GM12891 (cell line): ENCODE data around the gene ZNF283.
"Not testable (repeated sequence)": the region's sequence is repeated elsewhere in the genome, so short reads cannot be mapped to it uniquely, and the experiment has no call there.

ENCODE experiments used
- DNase-seq: peaks from one replicate; pipeline ENCODE4 v3.0.0; 2011; ENCODE audit warnings: low spot score; ENCODE audit not compliant: insufficient read length
- FAIRE-seq: peaks from 2 replicates; lab custom pipeline; 2011; peaks lifted over from hg19 to GRCh38; lab: Jason Lieb, UNC
- PAX5 ChIP-seq: IDR thresholded peaks from 2 replicates; pipeline ENCODE4 v1.6.1; 2011; ENCODE audit warnings: low read length, moderate library complexity, mild to moderate bottlenecking; ENCODE audit not compliant: insufficient read depth, severe bottlenecking
- POLR2A ChIP-seq: IDR thresholded peaks from 2 replicates; pipeline ENCODE4 v1.6.1; 2011; ENCODE audit warnings: low read depth, low read length, control low read depth
- POLR2AphosphoS5 ChIP-seq: IDR thresholded peaks from 2 replicates; pipeline ENCODE4 v1.6.1; 2011; ENCODE audit warnings: low read depth, low read length, control low read depth
- POU2F2 ChIP-seq: IDR thresholded peaks from 2 replicates; pipeline ENCODE4 v1.6.1; 2011; ENCODE audit warnings: low read depth, mild to moderate bottlenecking, control low read depth, low read length, moderate library complexity
- SPI1 ChIP-seq: IDR thresholded peaks from 2 replicates; pipeline ENCODE4 v1.6.1; 2011; ENCODE audit warnings: low read depth, low read length, control low read depth
- TAF1 ChIP-seq: IDR thresholded peaks from 2 replicates; pipeline ENCODE4 v1.6.1; 2011; ENCODE audit warnings: low read depth, low read length, control low read depth

ZNF283 gene

DNA sequence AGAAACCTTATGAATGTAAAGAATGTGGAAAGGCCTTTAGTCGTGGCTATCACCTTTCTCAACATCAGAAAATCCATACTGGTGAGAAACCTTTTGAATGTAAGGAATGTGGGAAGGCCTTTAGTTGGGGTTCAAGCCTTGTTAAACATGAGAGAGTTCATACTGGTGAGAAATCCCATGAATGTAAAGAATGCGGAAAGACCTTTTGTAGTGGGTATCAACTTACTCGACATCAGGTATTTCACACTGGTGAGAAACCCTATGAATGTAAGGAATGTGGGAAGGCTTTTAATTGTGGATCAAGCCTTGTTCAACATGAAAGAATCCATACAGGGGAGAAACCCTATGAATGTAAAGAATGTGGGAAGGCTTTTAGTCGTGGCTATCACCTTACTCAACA is 20.8 kb downstream of the ZNF283 start:
- FAIRE-seq, result no peak
- no peak for DNase-seq
- no peak for TF ChIP-seq POU2F2
- TF ChIP-seq TAF1, result no peak
- no peak for TF ChIP-seq POLR2AphosphoS5
- TF ChIP-seq PAX5, result no peak

DNA sequence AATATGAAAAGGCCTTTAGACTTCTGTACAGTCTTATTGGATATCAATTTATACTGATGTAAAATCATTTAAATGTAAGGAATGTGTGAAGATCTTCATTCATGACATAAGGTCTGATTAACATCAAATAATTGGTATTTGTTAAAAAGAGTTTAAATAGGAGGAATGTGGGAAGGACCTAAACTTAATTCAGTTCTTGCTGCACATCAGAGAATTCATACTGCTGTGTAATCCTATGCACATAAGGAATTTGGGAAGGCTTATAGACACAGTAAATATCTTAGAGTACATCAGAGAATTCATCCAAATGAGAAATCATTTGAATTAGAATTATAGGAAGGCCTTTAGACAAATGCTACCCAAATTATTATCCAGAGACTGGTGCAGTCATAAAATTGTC is 21.7 kb downstream of the ZNF283 start:
- no peak for DNase-seq
- FAIRE-seq, result no peak
- TF ChIP-seq POLR2AphosphoS5, result no peak
- no peak for TF ChIP-seq POU2F2
- no peak for TF ChIP-seq PAX5
- no peak for TF ChIP-seq POLR2A
- TF ChIP-seq TAF1, result no peak
- no peak for TF ChIP-seq SPI1

DNA sequence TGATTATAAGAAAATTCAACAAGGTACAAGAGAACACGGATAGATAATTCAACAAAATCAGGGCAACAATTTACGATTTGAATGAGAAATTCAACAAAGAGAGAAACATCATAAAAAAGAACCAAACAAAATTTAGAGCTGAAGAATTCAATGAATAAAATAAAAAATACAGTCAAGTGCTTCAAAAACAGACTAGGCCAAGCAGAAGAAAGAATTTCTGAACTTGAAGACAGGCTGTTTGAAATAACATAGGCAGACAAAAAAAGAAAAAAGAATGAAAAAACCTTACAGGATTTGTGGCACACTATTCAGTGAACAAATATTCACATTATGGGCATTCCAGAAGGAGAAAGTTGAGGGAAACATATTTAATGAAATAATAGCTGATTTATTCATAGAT is 31.1 kb downstream of the ZNF283 start:
- TF ChIP-seq POLR2A, result no peak
- no peak for TF ChIP-seq TAF1
- TF ChIP-seq POLR2AphosphoS5, result no peak
- TF ChIP-seq SPI1, result no peak
- no peak for TF ChIP-seq POU2F2
- no peak for TF ChIP-seq PAX5
- no peak for FAIRE-seq
- DNase-seq, result no peak

DNA sequence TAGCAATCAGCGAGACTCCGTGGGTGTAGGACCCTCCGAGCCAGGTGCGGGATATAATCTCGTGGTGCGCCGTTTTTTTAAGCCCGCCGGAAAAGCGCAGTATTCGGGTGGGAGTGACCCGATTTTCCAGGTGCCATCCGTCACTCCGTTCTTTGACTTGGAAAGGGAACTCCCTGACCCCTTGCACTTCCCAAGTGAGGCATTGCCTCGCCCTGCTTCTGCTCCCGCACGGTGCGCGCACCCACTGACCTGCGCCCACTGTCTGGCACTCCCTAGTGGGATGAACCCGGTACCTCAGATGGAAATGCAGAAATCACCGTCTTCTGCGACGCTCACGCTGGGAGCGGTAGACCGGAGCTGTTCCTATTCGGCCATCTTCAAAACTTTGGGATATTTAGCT is 39.8 kb downstream of the ZNF283 start:
- DNase-seq, FAIRE-seq: not testable (repeated sequence)

DNA sequence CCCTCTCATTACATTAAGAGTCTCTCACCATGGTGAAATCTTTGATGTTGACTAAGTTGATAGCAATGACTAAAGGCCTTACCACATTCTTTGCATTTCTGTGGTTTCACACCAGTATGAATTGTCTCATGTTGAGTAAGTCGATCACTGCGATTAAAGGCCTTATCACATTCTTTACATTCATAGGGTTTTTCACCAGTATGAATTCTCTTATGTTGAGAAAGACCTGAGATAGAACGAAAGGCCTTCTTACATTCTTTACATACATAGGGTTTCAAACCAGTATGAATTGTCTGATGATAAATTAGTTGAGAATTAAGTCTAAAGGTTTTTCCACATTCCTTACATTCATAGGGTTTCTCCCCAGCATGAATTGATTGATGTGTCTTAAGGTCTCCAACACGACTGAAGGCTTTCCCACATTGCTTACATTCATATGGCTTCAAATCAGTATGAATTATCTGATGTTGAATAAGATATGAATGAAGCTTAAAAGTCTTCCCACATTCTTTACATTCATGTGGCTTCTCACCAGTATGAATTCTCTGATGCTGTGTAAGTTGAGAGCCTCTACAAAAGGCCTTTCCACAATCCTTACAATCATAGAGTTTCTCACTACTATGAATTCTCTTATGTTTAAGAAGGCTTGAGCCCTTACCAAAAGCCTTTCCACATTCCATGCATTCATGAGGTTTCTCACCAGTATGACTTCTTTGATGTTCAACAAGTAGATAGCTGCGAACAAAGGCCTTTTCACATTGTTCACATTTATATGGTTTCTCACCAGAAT is 45.6 kb downstream of the ZNF283 start:
- TF ChIP-seq POLR2AphosphoS5, result no peak
- no peak for FAIRE-seq
- no peak for DNase-seq

DNA sequence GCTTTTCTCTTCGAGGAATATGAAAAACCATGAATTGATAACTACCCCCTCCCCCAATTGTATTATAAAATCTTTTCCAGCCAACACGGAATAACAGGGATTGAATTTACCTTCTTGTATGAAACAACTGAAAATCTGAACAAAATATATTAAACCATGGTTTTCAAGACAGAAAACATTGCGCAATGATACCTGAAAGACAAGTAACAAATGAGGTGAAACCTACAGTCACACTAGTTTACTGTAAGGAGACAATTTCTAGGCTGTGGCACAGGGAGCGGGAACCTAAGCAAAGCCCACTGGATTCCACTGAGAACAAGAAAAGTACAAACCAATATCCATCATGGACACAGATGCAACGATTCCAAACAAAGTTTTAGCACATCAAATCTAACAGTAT is 53.4 kb downstream of the ZNF283 start:
- TF ChIP-seq POLR2A (no peak), TAF1 (no peak), POU2F2 (no peak), POLR2AphosphoS5 (no peak), SPI1 (no peak), PAX5 (no peak)
- FAIRE-seq (no peak), DNase-seq (no peak)

DNA sequence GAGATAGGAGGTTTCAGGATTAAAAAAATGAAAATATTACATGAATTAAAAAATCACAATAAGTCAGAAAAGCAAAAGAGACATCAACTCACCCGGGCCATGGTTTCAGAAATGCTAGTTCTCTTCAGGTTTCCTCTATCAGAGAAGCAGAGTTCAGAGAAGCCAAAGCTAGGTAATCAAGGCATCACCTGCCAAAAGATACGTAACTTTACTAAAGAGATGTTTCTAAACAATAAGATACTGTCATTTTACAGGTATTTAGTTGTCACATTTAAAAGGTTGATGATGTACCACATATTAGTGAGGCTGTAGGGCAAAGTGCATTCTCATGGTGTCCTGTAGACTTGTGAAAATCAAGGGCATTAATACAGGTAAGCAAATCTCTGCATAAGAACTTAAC is 56.7 kb downstream of the ZNF283 start, which contains the start of gene ZNF404:
Gene ZNF404, minus strand, starts transcription at position 101 of the 400 bp plus-strand sequence.
- no peak for DNase-seq
- TF ChIP-seq SPI1 (no peak), POLR2AphosphoS5 (no peak), POU2F2 (no peak), POLR2A (no peak), TAF1 (no peak), PAX5 (no peak)
- FAIRE-seq, result no peak

DNA sequence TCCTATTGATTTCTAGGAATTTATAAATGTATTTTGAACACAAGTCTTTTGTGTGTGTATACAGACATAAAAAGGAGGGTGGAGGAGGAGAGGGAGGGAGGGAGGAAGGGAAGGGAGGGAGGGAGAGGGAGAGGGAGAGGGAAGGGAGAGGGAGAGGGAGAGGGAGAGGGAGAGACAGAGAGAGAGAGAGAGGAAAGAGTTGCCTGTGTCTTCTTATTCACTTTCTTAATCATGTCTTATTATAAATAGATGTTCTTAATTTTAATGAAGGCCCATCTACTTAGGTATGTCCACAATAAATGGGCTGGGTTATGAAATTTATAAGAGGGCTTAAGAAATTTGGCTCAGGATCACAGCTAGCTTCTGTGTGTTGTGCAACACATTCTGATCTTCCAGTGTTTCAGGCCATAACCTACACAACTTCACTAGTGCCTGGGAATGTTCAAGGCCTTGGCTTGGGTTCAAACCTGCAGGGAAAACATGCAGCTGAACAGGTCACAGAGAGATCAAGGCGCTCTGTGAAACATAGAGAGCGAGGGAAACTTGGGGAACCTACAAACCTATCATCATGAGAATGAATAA is 68.7 kb downstream of the ZNF283 start:
- DNase-seq (no peak), FAIRE-seq (no peak)
- TF ChIP-seq SPI1 (no peak), POLR2A (no peak), POU2F2 (no peak), POLR2AphosphoS5 (no peak), TAF1 (no peak), PAX5 (no peak)
